Measurements from ENCODE around the gene CDHR1.

DNA sequence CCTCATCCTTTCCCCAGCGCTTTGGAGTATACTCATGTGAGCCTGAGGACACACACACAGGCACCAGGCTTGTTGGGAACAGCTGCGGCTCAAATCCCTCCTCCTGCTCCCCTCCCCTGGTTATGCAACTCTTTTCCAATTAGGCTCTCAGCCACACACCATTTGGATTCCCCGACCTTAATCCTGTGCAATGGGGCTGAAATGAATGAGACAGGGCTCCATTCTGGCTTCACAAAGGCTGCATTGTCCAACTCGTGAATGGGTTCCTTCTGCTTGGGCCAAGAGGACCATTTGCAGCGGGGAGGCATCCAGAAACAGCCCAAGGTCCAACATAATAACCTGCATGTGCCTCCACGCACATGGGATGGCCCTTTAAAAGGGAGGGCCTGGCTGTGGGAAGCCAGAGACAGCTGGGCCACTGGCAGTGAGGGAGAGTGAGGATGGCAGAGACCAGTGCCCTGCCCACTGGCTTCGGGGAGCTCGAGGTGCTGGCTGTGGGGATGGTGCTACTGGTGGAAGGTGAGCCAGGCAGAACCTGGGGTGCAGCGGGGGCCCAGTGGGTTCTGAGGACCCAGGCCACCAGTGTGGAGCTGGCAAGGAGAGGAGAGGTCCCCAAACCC is 50.4 kb downstream of the CDHR1 start, which contains the start of gene RGR:
- TF ChIP-seq, protein P1, sequence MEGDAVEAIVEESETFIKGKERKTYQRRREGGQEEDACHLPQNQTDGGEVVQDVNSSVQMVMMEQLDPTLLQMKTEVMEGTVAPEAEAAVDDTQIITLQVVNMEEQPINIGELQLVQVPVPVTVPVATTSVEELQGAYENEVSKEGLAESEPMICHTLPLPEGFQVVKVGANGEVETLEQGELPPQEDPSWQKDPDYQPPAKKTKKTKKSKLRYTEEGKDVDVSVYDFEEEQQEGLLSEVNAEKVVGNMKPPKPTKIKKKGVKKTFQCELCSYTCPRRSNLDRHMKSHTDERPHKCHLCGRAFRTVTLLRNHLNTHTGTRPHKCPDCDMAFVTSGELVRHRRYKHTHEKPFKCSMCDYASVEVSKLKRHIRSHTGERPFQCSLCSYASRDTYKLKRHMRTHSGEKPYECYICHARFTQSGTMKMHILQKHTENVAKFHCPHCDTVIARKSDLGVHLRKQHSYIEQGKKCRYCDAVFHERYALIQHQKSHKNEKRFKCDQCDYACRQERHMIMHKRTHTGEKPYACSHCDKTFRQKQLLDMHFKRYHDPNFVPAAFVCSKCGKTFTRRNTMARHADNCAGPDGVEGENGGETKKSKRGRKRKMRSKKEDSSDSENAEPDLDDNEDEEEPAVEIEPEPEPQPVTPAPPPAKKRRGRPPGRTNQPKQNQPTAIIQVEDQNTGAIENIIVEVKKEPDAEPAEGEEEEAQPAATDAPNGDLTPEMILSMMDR (IDR thresholded peaks at IDR 0.05; ENCODE audit: insufficient read depth, low read length, poor library complexity, severe bottlenecking), result no peak
- no peak for TF ChIP-seq EZH2phosphoT487 (conservative IDR thresholded peaks at IDR 0.05; ENCODE audit: low read length)

Data from SU-DHL-6 (cell line).